Measurements from ENCODE around the gene FRRS1L.

GRCh38 chr9:109132567-109133021, 34.5 kb downstream of the FRRS1L start:
- TF ChIP-seq CTCF (IDR thresholded peaks at IDR 0.05; ENCODE audit: insufficient read depth, low read depth, low read length) = no peak
- no peak for TF ChIP-seq EZH2 (IDR thresholded peaks at IDR 0.05; ENCODE audit: insufficient read depth, low read length)

All from astrocyte (in vitro differentiated cells and primary cell).